IMR-90 (cell line): ENCODE measurements around the gene PPOX. TPM values are rescaled to one million over a fixed set of nuclear protein-coding genes. Genes with fewer than 3 reads are reported as not detected.

Experiments used
- ATAC-seq: fragments of 200-7000 bp; cut with Tn5 transposase; 2 replicates; pipeline ENCODE4 v1.9.1; 2020; ENCODE audit warnings: low read depth, mild to moderate bottlenecking, moderate library complexity
- BruUV-seq: library from RNA; stranded (reverse); fragments of 400-500 nt; replicated peaks from 2 replicates; lab custom pipeline; 2021; lab: Mats Ljungman, UMichigan
- CTCF ChIA-PET: fragments of 300-600 bp; formaldehyde crosslinking; extraction: SDS; loops from one replicate; lab custom pipeline; 2021; ENCODE audit warnings: antibody characterized with exemption; lab: Yijun Ruan, JAX
- POLR2A ChIA-PET: fragments of 300-600 bp; sonication (Branson Sonifier 250); formaldehyde crosslinking; loops from one replicate; lab custom pipeline; 2022; ENCODE audit warnings: antibody characterized with exemption; ENCODE audit not compliant: unreplicated experiment; lab: Charles Lee
- DNase-seq: peaks from one replicate; pipeline ENCODE4 v3.0.0; 2013
- H2AFZ ChIP-seq: replicated peaks from 2 replicates; pipeline ENCODE3; 2013; ENCODE audit warnings: low read length, mild to moderate bottlenecking; ENCODE audit not compliant: poor library complexity
- H2AK5ac ChIP-seq: 2 replicates; pipeline ENCODE4 v1.6.1; 2013; ENCODE audit warnings: low read depth, low read length, inconsistent platforms
- H2AK9ac ChIP-seq: replicated peaks from 2 replicates; pipeline ENCODE3; 2013; ENCODE audit warnings: mild to moderate bottlenecking, low read depth, low read length, moderate library complexity; ENCODE audit not compliant: poor library complexity
- H2BK120ac ChIP-seq: 2 replicates; pipeline ENCODE4 v1.6.1; 2013; ENCODE audit warnings: low read depth, low read length, inconsistent platforms
- H2BK15ac ChIP-seq: 3 replicates; pipeline ENCODE4 v1.6.1; 2013; ENCODE audit warnings: low read depth, low read length, inconsistent platforms
- H2BK20ac ChIP-seq: 2 replicates; pipeline ENCODE4 v1.6.1; 2013; ENCODE audit warnings: low read depth, mild to moderate bottlenecking, inconsistent platforms, low read length, moderate library complexity
- H2BK5ac ChIP-seq: 2 replicates; pipeline ENCODE4 v1.6.1; 2013; ENCODE audit warnings: mild to moderate bottlenecking, low read depth, low read length, inconsistent platforms; ENCODE audit not compliant: poor library complexity, severe bottlenecking
- H3K14ac ChIP-seq: replicated peaks from 2 replicates; pipeline ENCODE4 v1.6.1; 2013; ENCODE audit warnings: low read depth, low read length, inconsistent platforms
- H3K18ac ChIP-seq: 2 replicates; pipeline ENCODE4 v1.6.1; 2013; ENCODE audit warnings: low read depth, low read length, control low read depth
- H3K23ac ChIP-seq: 2 replicates; pipeline ENCODE4 v1.6.1; 2013; ENCODE audit warnings: low read depth, low read length, inconsistent platforms
- H3K27ac ChIP-seq: 2 replicates; pipeline ENCODE4 v1.5.1; 2013; ENCODE audit warnings: mild to moderate bottlenecking, control low read depth, low read length; ENCODE audit not compliant: insufficient read depth
- H3K27me3 ChIP-seq: 2 replicates; pipeline ENCODE4 v1.6.1; 2013; ENCODE audit warnings: low read length; ENCODE audit not compliant: control insufficient read depth, insufficient read depth
- H3K36me3 ChIP-seq: 2 replicates; pipeline ENCODE4 v1.6.1; 2013; ENCODE audit warnings: low read length, mixed read lengths; ENCODE audit not compliant: control insufficient read depth, insufficient read depth
- H3K4ac ChIP-seq: 2 replicates; pipeline ENCODE4 v1.6.1; 2013; ENCODE audit warnings: low read depth, low read length, inconsistent platforms
- H3K4me1 ChIP-seq: 2 replicates; pipeline ENCODE4 v1.6.1; 2013; ENCODE audit warnings: low read length, mixed read lengths; ENCODE audit not compliant: control insufficient read depth, insufficient read depth
- H3K4me2 ChIP-seq: 2 replicates; pipeline ENCODE4 v1.6.1; 2013; ENCODE audit warnings: low read depth, mild to moderate bottlenecking, control low read depth, low read length, moderate library complexity
- H3K4me3 ChIP-seq: 2 replicates; pipeline ENCODE4 v1.5.1; 2013; ENCODE audit warnings: low read depth, mild to moderate bottlenecking, control low read depth, low read length, moderate library complexity; ENCODE audit not compliant: insufficient read depth
- H3K56ac ChIP-seq: 2 replicates; pipeline ENCODE4 v1.6.1; 2013; ENCODE audit warnings: low read length, inconsistent platforms; ENCODE audit not compliant: insufficient read depth; ENCODE audit errors: extremely low read depth
- H3K79me1 ChIP-seq, 2 experiments: 2 replicates each; pipeline ENCODE4 v1.6.1; 2013; ENCODE audit warnings: low read length in 2 of 2, inconsistent platforms in 1 of 2, low read depth in 1 of 2
- H3K9ac ChIP-seq: 2 replicates; pipeline ENCODE4 v1.6.1; 2013; ENCODE audit warnings: low read depth, low read length, control low read depth
- H3K9me1 ChIP-seq: 2 replicates; pipeline ENCODE4 v1.6.1; 2013; ENCODE audit warnings: low read length, inconsistent platforms; ENCODE audit not compliant: insufficient read depth
- H3K9me3 ChIP-seq: 2 replicates; pipeline ENCODE4 v1.6.1; 2013; ENCODE audit warnings: low read length; ENCODE audit not compliant: control insufficient read depth, insufficient read depth
- H4K20me1 ChIP-seq: 2 replicates; pipeline ENCODE4 v1.6.1; 2013; ENCODE audit warnings: low read length, inconsistent platforms; ENCODE audit not compliant: insufficient read depth
- H4K5ac ChIP-seq: 2 replicates; pipeline ENCODE4 v1.6.1; 2013; ENCODE audit warnings: mild to moderate bottlenecking, low read depth, low read length, control low read depth
- H4K8ac ChIP-seq, 2 experiments: 2 replicates each; pipeline ENCODE4 v1.6.1; 2013; ENCODE audit warnings: low read depth in 2 of 2, low read length in 2 of 2, control low read depth in 1 of 2, inconsistent platforms in 1 of 2
- H4K91ac ChIP-seq: 2 replicates; pipeline ENCODE4 v1.6.1; 2013; ENCODE audit warnings: low read depth, low read length, inconsistent platforms; ENCODE audit not compliant: insufficient read depth
- BHLHE40 ChIP-seq: fragments of 150-350 bp; IDR thresholded peaks from 2 replicates; pipeline ENCODE4 v1.6.1; 2016; ENCODE audit warnings: mild to moderate bottlenecking, low read depth, low read length
- CEBPB ChIP-seq: IDR thresholded peaks from 2 replicates; pipeline ENCODE4 v1.6.1; 2012; ENCODE audit warnings: low read depth, low read length, improper control_type of control experiment
- CTCF ChIP-seq: conservative IDR thresholded peaks from 2 replicates; pipeline ENCODE4 v1.5.1; 2012; ENCODE audit warnings: mild to moderate bottlenecking, low read depth, low read length, improper control_type of control experiment
- FOS ChIP-seq: fragments of 150-350 bp; IDR thresholded peaks from 2 replicates; pipeline ENCODE4 v1.6.1; 2016; ENCODE audit warnings: low read depth, low read length
- MAFK ChIP-seq: IDR thresholded peaks from 2 replicates; pipeline ENCODE4 v1.6.1; 2012; ENCODE audit warnings: low read depth, low read length, improper control_type of control experiment
- NFE2L2 ChIP-seq: fragments of 150-350 bp; IDR thresholded peaks from 2 replicates; pipeline ENCODE4 v1.6.1; 2016; ENCODE audit warnings: low read depth, mild to moderate bottlenecking, low read length
- RAD21 ChIP-seq: IDR thresholded peaks from 2 replicates; pipeline ENCODE4 v1.6.1; 2012; ENCODE audit warnings: low read length, improper control_type of control experiment
- RFX5 ChIP-seq: IDR thresholded peaks from 2 replicates; pipeline ENCODE4 v1.8.0; 2012; ENCODE audit warnings: low read depth, mild to moderate bottlenecking, low read length, moderate library complexity
- SMC3 ChIP-seq: fragments of 150-350 bp; IDR thresholded peaks from 2 replicates; pipeline ENCODE4 v1.6.1; 2016; ENCODE audit warnings: low read depth, mild to moderate bottlenecking, antibody characterized with exemption, low read length, moderate library complexity
- WGBS, 2 experiments: methylation state at CpG; one replicate each; pipeline versions ENCODE4 v1.1.5 to v1.1.7; 2013; ENCODE audit warnings: missing lambda C conversion rate in 2 of 2; ENCODE audit not compliant: insufficient read length in 1 of 2; ENCODE audit errors: extremely low coverage in 2 of 2; 5-methylcytosine and 5-hydroxymethylcytosine counted together
- dilution Hi-C: fragments of 300-500 bp; cut with HindIII; formaldehyde crosslinking; loops from one replicate; pipeline ENCODE4 v1.14.3; 2018; ENCODE audit warnings: low sequenced_read_pairs; ENCODE audit not compliant: unreplicated experiment
- in situ Hi-C: fragments of 300-500 bp; cut with MboI; formaldehyde crosslinking; loops from 3 replicates; pipeline ENCODE4 v1.14.3; 2019; ENCODE audit warnings: low sequenced_read_pairs, inconsistent platforms, mixed read lengths
- intact Hi-C: fragments of 100-400 bp; cut with micrococcal nuclease; formaldehyde crosslinking; loops from 2 replicates; pipeline ENCODE4 v1.10.0; 2022
- polyA plus RNA-seq, 3 experiments: library from polyadenylated mRNA; depleted of rRNA; stranded (reverse); fragments of >200 nt; gene quantifications; 2 replicates each; pipeline ENCODE4 v1.2.3, GENCODE V29; 2012; ENCODE audit warnings: low replicate concordance in 1 of 3
- total RNA-seq: library from RNA; depleted of rRNA; stranded (reverse); fragments of >200 nt; gene quantifications from 2 replicates; pipeline ENCODE4 v1.2.3, GENCODE V29; 2012

Gene PPOX
- total and polyA plus RNA-seq, 2 of the 4 experiments (the other 2 are of a cell fraction) = 6.1 to 14.3 TPM

GRCh38 chr1:161187311-161187710 is 21.1 kb downstream of the PPOX start:
- no peaks in the 10 kb centered on the region for H3K79me1 ChIP-seq
- H3K9me1 ChIP-seq = 0 out of 2 replicates have a peak, but pooled peaks cover 3% of the 10 kb centered on the region
- no peak overlapping the region for H4K91ac ChIP-seq
- no peak overlapping the region for H2BK5ac ChIP-seq
- no peak overlapping the region for H3K4me2 ChIP-seq
- no peak overlapping the region for H3K56ac ChIP-seq
- H3K4ac ChIP-seq = no peak overlapping the region
- H2BK20ac ChIP-seq = no peak overlapping the region
- POLR2A ChIA-PET = no interaction called here
- WGBS, 2 experiments = no CpG with 5 or more reads among the region's 3 CpGs
- no TSS peak for BruUV-seq
- no peak overlapping the region for H2BK15ac ChIP-seq
- no peak overlapping the region for H2BK120ac ChIP-seq
- CTCF ChIA-PET = no interaction called here
- H3K18ac ChIP-seq = no peak overlapping the region
- dilution Hi-C loops = no loop called here
- H3K14ac ChIP-seq = no peak overlapping the region
- no peak overlapping the region for H3K4me3 ChIP-seq
- no peaks in the 10 kb centered on the region for H3K27me3 ChIP-seq
- no peaks in the 10 kb centered on the region for H3K36me3 ChIP-seq
- peaks cover 3% of the 10 kb centered on the region for H3K4me1 ChIP-seq
- no peak overlapping the region for H2AK5ac ChIP-seq
- H3K23ac ChIP-seq = no peak overlapping the region
- no peaks in the 10 kb centered on the region for H3K9me3 ChIP-seq
- intact Hi-C loops = no loop called here
- ATAC-seq (no peak), DNase-seq (no peak)
- in situ Hi-C loops = no loop called here
- H4K20me1 ChIP-seq = no peaks in the 10 kb centered on the region
- TF ChIP-seq CEBPB (no peak), FOS (no peak), NFE2L2 (no peak), RFX5 (no peak), MAFK (no peak), CTCF (no peak), BHLHE40 (no peak), SMC3 (no peak), RAD21 (no peak)
- H2AK9ac ChIP-seq = no peak overlapping the region
- H4K8ac ChIP-seq = no peak overlapping the region
- H4K5ac ChIP-seq = no peak overlapping the region
- H2AFZ ChIP-seq = no peak overlapping the region
- H3K9ac ChIP-seq = no peak overlapping the region
- no peak overlapping the region for H3K27ac ChIP-seq
